Prostate gland (tissue), 2 donors: ENCODE measurements around the gene VCAM1. TPM values are rescaled to one million over a fixed set of nuclear protein-coding genes. Genes with fewer than 3 reads are reported as not detected.
"Not testable (repeated sequence)": the region's sequence is repeated elsewhere in the genome, so short reads cannot be mapped to it uniquely, and the experiment has no call there.

Source experiments
- DNase-seq: peaks from one replicate; pipeline ENCODE4 v3.0.0-alpha.2; 2019; ENCODE audit warnings: low spot score
- H3K27ac ChIP-seq, 2 donors: fragments of 200-600 bp; sonication (generic); 2 replicates each; pipeline ENCODE4 v1.5.1; 2017 to 2019
- H3K27me3 ChIP-seq: fragments of 200-600 bp; sonication (generic); replicated peaks from 2 replicates; pipeline ENCODE4 v1.5.1; 2019; ENCODE audit not compliant: insufficient read depth
- H3K36me3 ChIP-seq, 2 donors: fragments of 200-600 bp; sonication (generic); 1 replicate in 1 of 2; 2 replicates in 1 of 2; pipeline versions ENCODE4 v1.5.1 to v1.8.1; 2017 to 2019
- H3K4me1 ChIP-seq: fragments of 200-600 bp; sonication (generic); replicated peaks from 2 replicates; pipeline ENCODE4 v1.5.1; 2019
- H3K4me3 ChIP-seq, 2 donors: fragments of 200-600 bp; sonication (generic); 2 replicates each; pipeline ENCODE4 v1.5.1; 2017 to 2019
- H3K9me3 ChIP-seq: fragments of 200-600 bp; sonication (generic); 2 replicates; pipeline ENCODE4 v1.5.1; 2017
- POLR2A ChIP-seq: fragments of 450-650 bp; IDR thresholded peaks from one replicate; pipeline ENCODE4 v1.6.1; 2016; ENCODE audit warnings: antibody characterized with exemption, mild to moderate bottlenecking
- POLR2AphosphoS5 ChIP-seq: sonication (generic); formaldehyde crosslinking; IDR thresholded peaks from one replicate; pipeline ENCODE4 v1.6.1; 2017; ENCODE audit warnings: antibody characterized with exemption
- WGBS: methylation state at CpG from one replicate; pipeline ENCODE4 v1.1.5; 2018; 5-methylcytosine and 5-hydroxymethylcytosine counted together
- intact Hi-C: fragments of 100-400 bp; cut with DNase I; formaldehyde crosslinking; loops from one replicate; pipeline ENCODE4 v1.14.2; 2022
- total RNA-seq, 2 donors: library from RNA; depleted of rRNA; stranded (reverse); fragments of >200 nt; gene quantifications; one replicate each; pipeline ENCODE4 v1.1.0, GENCODE V29; 2016
- TF ChIP-seq, protein P1 (sequence below), 4 experiments: fragments of 200-600 bp in 2 of 4; fragments of 450-650 bp in 2 of 4; sonication (generic) in 2 of 4; IDR thresholded peaks; 1 replicate in 3 of 4; 2 replicates in 1 of 4; pipeline ENCODE4 v1.5.1; 2016 to 2019; ENCODE audit warnings: antibody characterized with exemption in 4 of 4, mild to moderate bottlenecking in 2 of 4, moderate library complexity in 2 of 4

The VCAM1 gene
- total RNA-seq, 2 donors from 2014 or later: 2.9 to 9.3 TPM

- no peak overlapping the region for H3K27ac ChIP-seq
- no peak for DNase-seq
- H3K36me3 ChIP-seq: no peaks in the 10 kb centered on the region
- no peak overlapping the region for H3K4me3 ChIP-seq
- intact Hi-C loops: no loop called here
- H3K4me1 ChIP-seq: no peaks in the 10 kb centered on the region
- 92% methylated on average over 3 of the region's 3 CpGs for WGBS
- TF ChIP-seq POLR2A (no peak), POLR2AphosphoS5 (no peak)
- TF ChIP-seq, protein P1, sequence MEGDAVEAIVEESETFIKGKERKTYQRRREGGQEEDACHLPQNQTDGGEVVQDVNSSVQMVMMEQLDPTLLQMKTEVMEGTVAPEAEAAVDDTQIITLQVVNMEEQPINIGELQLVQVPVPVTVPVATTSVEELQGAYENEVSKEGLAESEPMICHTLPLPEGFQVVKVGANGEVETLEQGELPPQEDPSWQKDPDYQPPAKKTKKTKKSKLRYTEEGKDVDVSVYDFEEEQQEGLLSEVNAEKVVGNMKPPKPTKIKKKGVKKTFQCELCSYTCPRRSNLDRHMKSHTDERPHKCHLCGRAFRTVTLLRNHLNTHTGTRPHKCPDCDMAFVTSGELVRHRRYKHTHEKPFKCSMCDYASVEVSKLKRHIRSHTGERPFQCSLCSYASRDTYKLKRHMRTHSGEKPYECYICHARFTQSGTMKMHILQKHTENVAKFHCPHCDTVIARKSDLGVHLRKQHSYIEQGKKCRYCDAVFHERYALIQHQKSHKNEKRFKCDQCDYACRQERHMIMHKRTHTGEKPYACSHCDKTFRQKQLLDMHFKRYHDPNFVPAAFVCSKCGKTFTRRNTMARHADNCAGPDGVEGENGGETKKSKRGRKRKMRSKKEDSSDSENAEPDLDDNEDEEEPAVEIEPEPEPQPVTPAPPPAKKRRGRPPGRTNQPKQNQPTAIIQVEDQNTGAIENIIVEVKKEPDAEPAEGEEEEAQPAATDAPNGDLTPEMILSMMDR (IDR thresholded peaks at IDR 0.05): no peak
- H3K27me3 ChIP-seq: no peaks in the 10 kb centered on the region
- no peaks in the 10 kb centered on the region for H3K9me3 ChIP-seq
Observed at GRCh38 chr1:100773444-100773843, 53.9 kb downstream of the VCAM1 start.

DNA sequence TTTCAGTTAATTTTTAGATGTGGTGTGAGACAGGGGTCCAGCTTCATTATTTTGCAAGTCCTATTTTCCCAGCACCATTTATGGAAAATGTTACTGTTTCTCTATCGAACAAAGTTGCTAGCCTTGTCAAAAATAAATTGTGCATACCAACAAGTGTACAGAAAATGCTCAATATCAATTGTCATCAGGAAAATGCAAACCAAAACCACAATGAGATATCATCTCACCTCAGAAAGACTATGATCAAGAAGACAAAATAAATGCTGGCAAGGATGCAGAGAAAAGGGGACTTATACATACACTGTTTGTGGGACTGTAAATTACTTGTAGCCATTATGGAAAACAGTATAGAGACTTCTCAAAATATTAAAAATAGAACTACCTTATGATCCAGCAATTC lies 54.8 kb downstream of the VCAM1 start:
- Histone ChIP-seq H3K36me3 (no peaks in the 10 kb centered on the region), H3K9me3 (no peaks in the 10 kb centered on the region), H3K27me3 (no peaks in the 10 kb centered on the region), H3K4me3 (no peak overlapping the region), H3K27ac (no peak overlapping the region), H3K4me1 (no peaks in the 10 kb centered on the region)
- WGBS: 86% methylated on average over 1 of the region's 1 CpG
- DNase-seq: no peak
- intact Hi-C loops: no loop called here
- TF ChIP-seq POLR2AphosphoS5: no peak
- TF ChIP-seq, protein P1 (IDR thresholded peaks at IDR 0.05): no peak
- no peak for TF ChIP-seq POLR2A

DNA sequence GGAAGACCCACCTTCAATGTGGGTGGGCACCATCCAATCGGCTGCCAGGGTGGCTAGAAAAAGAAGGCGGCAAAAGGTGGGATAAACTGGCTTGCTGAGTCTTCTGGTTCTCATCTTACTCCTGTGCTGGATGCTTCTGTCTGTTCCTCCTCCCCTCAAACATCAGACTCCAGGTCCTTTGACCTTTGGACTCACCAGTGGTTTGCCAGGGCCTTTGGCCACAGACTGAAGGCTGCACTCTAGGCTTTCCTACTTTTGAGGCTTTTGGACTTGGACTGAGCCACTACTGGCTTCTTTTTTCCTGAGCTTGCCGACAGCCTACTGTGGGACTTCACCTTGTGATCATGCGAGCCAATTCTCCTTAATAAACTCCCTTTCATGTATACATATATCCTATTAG lies 55.9 kb downstream of the VCAM1 start:
- Histone ChIP-seq H3K9me3 (no peaks in the 10 kb centered on the region), H3K4me3 (no peak overlapping the region), H3K27me3 (no peaks in the 10 kb centered on the region), H3K36me3 (no peaks in the 10 kb centered on the region), H3K4me1 (no peaks in the 10 kb centered on the region), H3K27ac (no peak overlapping the region)
- DNase-seq: no peak
- intact Hi-C loops: no loop called here
- 89% methylated on average over 4 of the region's 4 CpGs for WGBS
- TF ChIP-seq POLR2A (no peak), POLR2AphosphoS5 (no peak)
- TF ChIP-seq, protein P1 (IDR thresholded peaks at IDR 0.05): no peak

- H3K27me3 ChIP-seq: no peaks in the 10 kb centered on the region
- TF ChIP-seq POLR2AphosphoS5 (no peak), POLR2A (no peak)
- TF ChIP-seq, protein P1 (IDR thresholded peaks at IDR 0.05): no peak
- DNase-seq: no peak
- no peaks in the 10 kb centered on the region for H3K36me3 ChIP-seq
- no peak overlapping the region for H3K4me3 ChIP-seq
- H3K9me3 ChIP-seq: no peaks in the 10 kb centered on the region
- H3K27ac ChIP-seq: no peak overlapping the region
- H3K4me1 ChIP-seq: no peaks in the 10 kb centered on the region
- intact Hi-C loops: no loop called here
Observed at GRCh38 chr1:100778748-100779147, 59.2 kb downstream of the VCAM1 start.

DNA sequence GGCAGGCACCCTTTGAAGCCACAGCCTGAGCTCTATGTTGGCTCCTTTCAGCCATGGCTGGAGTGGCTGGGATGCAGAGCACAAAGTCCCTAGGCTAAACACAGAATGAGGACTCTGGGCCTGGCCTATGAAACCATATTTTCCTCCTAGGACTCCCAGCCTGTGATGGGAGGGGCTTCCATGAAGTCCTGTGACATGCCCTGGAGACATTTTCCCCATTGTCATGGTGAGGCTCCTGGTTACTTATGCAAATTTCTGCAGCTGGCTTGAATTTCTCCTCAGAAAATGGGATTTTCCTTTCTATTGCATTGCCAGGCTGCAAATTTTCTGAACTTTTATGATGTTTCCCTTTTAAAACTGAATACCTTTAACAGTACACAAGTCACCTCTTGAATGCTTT lies 61.3 kb downstream of the VCAM1 start:
- DNase-seq: no peak
- TF ChIP-seq POLR2AphosphoS5 (no peak), POLR2A (no peak)
- TF ChIP-seq, protein P1 (IDR thresholded peaks at IDR 0.05): no peak

GRCh38 chr1:100781728-100782127 lies 62.2 kb downstream of the VCAM1 start:
- H3K4me1 ChIP-seq, H3K4me3 ChIP-seq, H3K27me3 ChIP-seq, H3K27ac ChIP-seq, H3K9me3 ChIP-seq, DNase-seq, intact Hi-C loops, H3K36me3 ChIP-seq: not testable (repeated sequence)
- WGBS: 73% methylated on average over 3 of the region's 3 CpGs

More for the DNA sequence above, 61.3 kb downstream of the VCAM1 start:
- intact Hi-C loops: no loop called here
- Histone ChIP-seq H3K27me3 (no peaks in the 10 kb centered on the region), H3K36me3 (no peaks in the 10 kb centered on the region), H3K4me3 (no peak overlapping the region), H3K9me3 (no peaks in the 10 kb centered on the region), H3K4me1 (no peaks in the 10 kb centered on the region), H3K27ac (no peak overlapping the region)
